AG04450 (cell line): Measurements from ENCODE around the gene PDSS1. TPM values are rescaled to one million over a fixed set of nuclear protein-coding genes. Genes with fewer than 3 reads are reported as not detected.

Experiments
- CTCF ChIA-PET: fragments of 300-600, 350-600 bp; formaldehyde crosslinking; extraction: SDS; loops from one replicate; lab custom pipeline; 2022; ENCODE audit warnings: antibody characterized with exemption, inconsistent platforms; lab: Charles Lee
- POLR2A ChIA-PET: fragments of 350-600 bp; formaldehyde crosslinking; extraction: SDS; loops from one replicate; lab custom pipeline; 2021; ENCODE audit warnings: antibody characterized with exemption, inconsistent platforms; lab: Yijun Ruan, JAX
- DNase-seq: peaks from one replicate; pipeline ENCODE4 v3.0.0-alpha.2; 2011; ENCODE audit warnings: low read depth, low spot score
- H3K27ac ChIP-seq: one replicate; pipeline ENCODE4 v1.5.1; 2012; ENCODE audit warnings: low read depth, low read length, control low read depth
- H3K27me3 ChIP-seq: one replicate; pipeline ENCODE4 v1.6.0; 2012; ENCODE audit warnings: low read length; ENCODE audit not compliant: control insufficient read depth, insufficient read depth
- H3K4me3 ChIP-seq: 2 replicates; pipeline ENCODE4 v1.5.1; 2011; ENCODE audit warnings: mild to moderate bottlenecking, low read depth, low read length, control low read depth
- H3K9me3 ChIP-seq: 2 replicates; pipeline ENCODE4 v1.5.1; 2012; ENCODE audit warnings: low read length; ENCODE audit not compliant: control insufficient read depth, insufficient read depth
- polyA plus RNA-seq: library from polyadenylated mRNA; depleted of rRNA; stranded (reverse); fragments of >200 nt; gene quantifications from 2 replicates; pipeline ENCODE4 v1.2.3, GENCODE V29; 2011
- TF ChIP-seq, protein P1 (sequence below): IDR thresholded peaks from 2 replicates; pipeline ENCODE4 v1.5.1; 2011; ENCODE audit warnings: low read depth, low read length, control low read depth, inconsistent platforms

PDSS1 gene
- polyA plus RNA-seq, 1 experiment, result 10.4 TPM

DNA sequence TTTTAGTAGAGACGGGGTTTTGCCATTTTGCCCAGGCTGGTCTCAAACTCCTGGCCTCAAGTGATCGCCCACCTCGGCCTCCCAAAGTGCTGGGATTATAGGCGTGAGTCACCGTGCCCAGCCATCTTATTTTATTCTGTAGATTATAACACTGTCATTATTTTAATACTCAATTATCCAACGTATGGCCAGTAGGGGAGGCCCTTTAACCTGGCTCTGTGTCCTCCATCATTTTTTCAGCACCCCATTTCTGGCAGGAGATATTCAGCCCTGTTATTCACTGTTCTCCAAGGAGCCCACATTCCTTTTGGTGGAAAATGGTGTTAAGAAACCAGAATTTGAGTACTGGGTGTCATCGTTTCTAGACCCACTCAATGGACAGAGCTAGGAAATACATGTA, 31.5 kb downstream of the PDSS1 start:
- TF ChIP-seq, protein P1, sequence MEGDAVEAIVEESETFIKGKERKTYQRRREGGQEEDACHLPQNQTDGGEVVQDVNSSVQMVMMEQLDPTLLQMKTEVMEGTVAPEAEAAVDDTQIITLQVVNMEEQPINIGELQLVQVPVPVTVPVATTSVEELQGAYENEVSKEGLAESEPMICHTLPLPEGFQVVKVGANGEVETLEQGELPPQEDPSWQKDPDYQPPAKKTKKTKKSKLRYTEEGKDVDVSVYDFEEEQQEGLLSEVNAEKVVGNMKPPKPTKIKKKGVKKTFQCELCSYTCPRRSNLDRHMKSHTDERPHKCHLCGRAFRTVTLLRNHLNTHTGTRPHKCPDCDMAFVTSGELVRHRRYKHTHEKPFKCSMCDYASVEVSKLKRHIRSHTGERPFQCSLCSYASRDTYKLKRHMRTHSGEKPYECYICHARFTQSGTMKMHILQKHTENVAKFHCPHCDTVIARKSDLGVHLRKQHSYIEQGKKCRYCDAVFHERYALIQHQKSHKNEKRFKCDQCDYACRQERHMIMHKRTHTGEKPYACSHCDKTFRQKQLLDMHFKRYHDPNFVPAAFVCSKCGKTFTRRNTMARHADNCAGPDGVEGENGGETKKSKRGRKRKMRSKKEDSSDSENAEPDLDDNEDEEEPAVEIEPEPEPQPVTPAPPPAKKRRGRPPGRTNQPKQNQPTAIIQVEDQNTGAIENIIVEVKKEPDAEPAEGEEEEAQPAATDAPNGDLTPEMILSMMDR, result no peak
- no peaks in the 10 kb centered on the region for H3K9me3 ChIP-seq
- no peak overlapping the region for H3K27ac ChIP-seq
- H3K27me3 ChIP-seq, result no peaks in the 10 kb centered on the region
- POLR2A ChIA-PET, result no interaction called here
- CTCF ChIA-PET, result interaction anchor here (0.5 to 9.4 kb wide), 3 partner anchors 128 to 153 kb away, joined by 3 to 375 read pairs (median 3); no protein-coding TSS in a partner anchor
- no peak overlapping the region for H3K4me3 ChIP-seq
- no peak for DNase-seq

DNA sequence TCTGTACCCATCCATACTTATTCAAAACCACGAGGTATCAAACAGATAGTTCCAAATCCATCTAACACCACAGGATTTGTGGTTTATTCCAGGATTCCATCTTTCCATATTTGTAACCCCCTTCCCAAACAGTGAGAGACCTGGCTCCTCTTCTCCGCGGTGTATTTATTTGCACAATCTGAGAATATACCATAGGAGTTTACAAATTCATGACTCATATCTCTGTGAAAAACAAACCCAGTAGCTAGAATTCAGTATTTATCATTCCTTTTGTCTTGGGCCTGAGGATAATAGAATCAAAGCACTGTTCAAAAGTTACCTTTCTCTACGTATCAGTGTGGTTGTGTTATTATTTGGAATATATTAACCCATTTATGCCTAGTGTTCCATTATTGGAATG, 31.9 kb downstream of the PDSS1 start:
- no peak for DNase-seq
- H3K27ac ChIP-seq, result no peak overlapping the region
- POLR2A ChIA-PET, result no interaction called here
- H3K27me3 ChIP-seq, result no peaks in the 10 kb centered on the region
- TF ChIP-seq, protein P1, result no peak
- H3K4me3 ChIP-seq, result no peak overlapping the region
- no peaks in the 10 kb centered on the region for H3K9me3 ChIP-seq
- CTCF ChIA-PET, result interaction anchor here (0.5 to 9.4 kb wide), 4 partner anchors 128 to 152 kb away, joined by 3 to 375 read pairs (median 4); partner anchors contain the start of gene ABI1

DNA sequence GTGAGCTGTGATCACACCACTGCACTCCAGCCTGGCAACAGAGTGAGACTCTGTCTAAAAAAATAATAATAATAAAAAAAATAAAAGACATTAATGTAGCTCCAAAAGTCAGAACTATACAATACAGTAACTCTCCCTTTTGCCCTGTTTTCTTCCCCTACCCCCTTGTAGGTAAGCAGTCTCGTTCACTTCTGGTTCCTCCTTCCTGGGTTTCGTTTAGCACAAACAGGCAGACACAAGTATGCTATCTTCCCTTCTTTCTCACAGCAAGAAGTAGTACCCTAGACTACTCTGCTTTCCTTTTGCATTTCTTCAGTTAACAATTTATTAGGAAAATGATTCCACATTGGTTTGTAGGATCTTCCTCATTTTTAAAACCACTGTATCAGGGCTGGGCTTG, 33.1 kb downstream of the PDSS1 start:
- ChIA-PET CTCF (interaction anchor here (0.6 to 9.4 kb wide), 4 partner anchors 24 to 177 kb away, joined by 3 to 375 read pairs (median 5); partner anchors contain the start of gene ABI1), POLR2A (no interaction called here)
- TF ChIP-seq, protein P1, result no peak
- no peaks in the 10 kb centered on the region for H3K27me3 ChIP-seq
- no peaks in the 10 kb centered on the region for H3K9me3 ChIP-seq
- no peak overlapping the region for H3K4me3 ChIP-seq
- DNase-seq, result no peak
- H3K27ac ChIP-seq, result no peak overlapping the region

DNA sequence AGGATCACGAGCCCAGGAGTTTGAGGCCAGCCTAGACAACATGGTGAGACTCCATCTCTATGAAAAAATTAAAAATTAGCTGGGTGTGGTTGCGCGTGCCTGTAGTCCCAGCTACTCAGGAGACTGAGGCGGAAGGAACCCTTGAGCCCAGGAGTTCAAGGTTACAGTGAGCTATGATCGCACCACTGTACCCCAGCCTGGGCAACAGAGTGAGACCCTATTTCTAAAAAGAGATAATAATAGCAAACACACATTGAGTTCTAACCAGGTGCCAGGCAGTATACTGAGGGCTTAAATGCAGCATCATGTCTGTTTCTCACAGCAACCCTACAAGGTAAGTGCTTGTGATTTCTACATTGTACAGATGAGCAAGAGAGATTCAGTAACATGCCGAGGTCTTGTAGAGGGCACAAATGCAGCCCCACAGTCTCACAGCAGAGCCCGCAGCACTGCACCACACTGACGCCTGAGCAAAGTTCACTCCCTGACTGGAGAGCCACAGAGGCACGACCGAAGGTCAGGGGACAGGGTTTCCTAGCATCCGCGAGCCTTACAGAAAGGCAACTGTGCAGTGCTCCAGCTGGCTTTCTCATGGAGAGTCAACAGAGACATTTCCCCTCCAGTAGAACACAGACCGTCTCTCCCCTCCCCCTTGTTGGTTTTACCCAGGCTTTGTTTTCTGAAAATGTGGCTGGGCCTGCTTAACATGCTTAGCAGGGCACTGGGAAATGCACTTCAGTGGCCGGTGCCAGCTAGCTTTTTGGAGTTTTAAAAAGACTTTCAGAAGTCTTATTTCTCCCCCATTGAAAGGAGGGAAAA, 36.5 kb downstream of the PDSS1 start:
- TF ChIP-seq, protein P1, result no peak
- CTCF ChIA-PET, result interaction anchor here (1.5 to 3.0 kb wide), 3 partner anchors 8 to 148 kb away, joined by 6 to 20 read pairs (median 13); no protein-coding TSS in a partner anchor
- POLR2A ChIA-PET, result no interaction called here
- H3K9me3 ChIP-seq, result no peaks in the 10 kb centered on the region
- H3K4me3 ChIP-seq, result no peak overlapping the region
- DNase-seq, result no peak
- H3K27ac ChIP-seq, result no peak overlapping the region
- no peaks in the 10 kb centered on the region for H3K27me3 ChIP-seq

DNA sequence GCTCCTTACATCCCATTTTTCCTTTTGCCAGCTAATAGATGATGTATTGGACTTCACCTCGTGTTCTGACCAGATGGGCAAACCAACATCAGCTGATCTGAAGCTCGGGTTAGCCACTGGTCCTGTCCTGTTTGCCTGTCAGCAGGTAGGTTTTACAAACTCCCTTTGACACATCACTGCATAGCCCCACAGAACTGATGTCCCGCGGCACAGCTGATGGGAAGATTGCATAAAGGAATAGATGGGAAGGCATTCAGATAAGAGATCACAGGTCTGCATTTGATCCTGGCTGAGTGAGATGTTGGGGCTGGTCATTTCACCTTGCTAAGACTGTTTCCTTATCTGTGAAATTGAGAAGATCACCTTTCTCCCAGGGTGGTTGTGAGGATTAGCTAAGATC, 37.9 kb downstream of the PDSS1 start:
- Histone ChIP-seq H3K27me3 (no peaks in the 10 kb centered on the region), H3K27ac (no peak overlapping the region), H3K4me3 (no peak overlapping the region), H3K9me3 (no peaks in the 10 kb centered on the region)
- POLR2A ChIA-PET, result no interaction called here
- DNase-seq, result no peak
- TF ChIP-seq, protein P1, result no peak
- CTCF ChIA-PET, result interaction anchor here (1.0 to 3.0 kb wide), 6 partner anchors 9 to 147 kb away, joined by 3 to 20 read pairs (median 4); no protein-coding TSS in a partner anchor
